K562 (cell line): ENCODE results near the gene COLEC12. TPM values are rescaled to one million over a fixed set of nuclear protein-coding genes. Genes with fewer than 3 reads are reported as not detected.
"Not testable (repeated sequence)": the region's sequence is repeated elsewhere in the genome, so short reads cannot be mapped to it uniquely, and the experiment has no call there.

Experiments
- ATAC-seq: fragments of 200-7000 bp; cut with Tn5 transposase; 3 replicates; pipeline ENCODE4 v1.9.1; 2020; ENCODE audit warnings: moderate library complexity
- BruUV-seq: library from RNA; stranded (reverse); fragments of 400-500 nt; replicated peaks from 2 replicates; lab custom pipeline; 2021; lab: Mats Ljungman, UMichigan
- CTCF ChIA-PET: fragments of 300-600 bp; formaldehyde crosslinking; extraction: SDS; loops from one replicate; lab custom pipeline; 2021; ENCODE audit warnings: low intra/inter-chr PET ratio; lab: Yijun Ruan, JAX
- POLR2A ChIA-PET: fragments of 300-600, 350-650 bp; sonication (Branson Sonifier 250); formaldehyde crosslinking; extraction: SDS; loops from one replicate; lab custom pipeline; 2021; ENCODE audit warnings: antibody characterized with exemption, inconsistent platforms; lab: Yijun Ruan, JAX
- DNase-seq, 4 experiments: peaks; one replicate each; pipeline versions ENCODE4 v3.0.0 to v3.0.0-alpha.2; 2011 to 2018; ENCODE audit warnings: low spot score in 3 of 4, mixed read lengths in 3 of 4; ENCODE audit errors: extremely low read depth in 1 of 4
- FAIRE-seq: peaks from 2 replicates; lab custom pipeline; 2011; peaks lifted over from hg19 to GRCh38; lab: Jason Lieb, UNC
- H2AFZ ChIP-seq: 2 replicates; pipeline ENCODE4 v1.6.0; 2011; ENCODE audit warnings: low read depth, low read length, control low read depth, inconsistent platforms
- H3K27ac ChIP-seq: fragments of 200-600 bp; 3 replicates; pipeline ENCODE4 v1.8.0; 2011; ENCODE audit warnings: low read depth, mild to moderate bottlenecking, control low read depth, inconsistent platforms, low read length, moderate library complexity, mixed read lengths; ENCODE audit errors: extremely low read depth
- H3K27me3 ChIP-seq, 2 experiments: fragments of 300-600 bp in 1 of 2; 2 replicates in 1 of 2; 3 replicates in 1 of 2; pipeline versions ENCODE4 v1.6.0 to v1.8.0; 2011; ENCODE audit warnings: inconsistent platforms in 2 of 2, low read length in 2 of 2, mild to moderate bottlenecking in 1 of 2, mixed read lengths in 1 of 2, moderate library complexity in 1 of 2; ENCODE audit not compliant: control insufficient read depth in 2 of 2, insufficient read depth in 2 of 2
- H3K36me3 ChIP-seq: fragments of 300-600 bp; 3 replicates; pipeline ENCODE4 v1.8.0; 2011; ENCODE audit warnings: mild to moderate bottlenecking, low read length, inconsistent platforms; ENCODE audit not compliant: control insufficient read depth, insufficient read depth
- H3K4me1 ChIP-seq, 2 experiments: fragments of 200-600 bp in 1 of 2; replicated peaks in 1 of 2; 2 replicates in 1 of 2; 3 replicates in 1 of 2; pipeline versions ENCODE4 v1.5.1 to v1.8.0; 2011; ENCODE audit warnings: inconsistent platforms in 2 of 2, low read length in 2 of 2, mild to moderate bottlenecking in 1 of 2, mixed read lengths in 1 of 2, moderate library complexity in 1 of 2; ENCODE audit not compliant: control insufficient read depth in 2 of 2, insufficient read depth in 2 of 2
- H3K4me2 ChIP-seq: 2 replicates; pipeline ENCODE4 v1.6.1; 2011; ENCODE audit warnings: low read length, control low read depth, inconsistent platforms, mixed read lengths; ENCODE audit not compliant: insufficient read depth
- H3K4me3 ChIP-seq: fragments of 200-600 bp; sonication (generic), shearing (Covaris generic); 2 replicates; pipeline ENCODE4 v1.5.1; 2016; ENCODE audit warnings: control low read depth, inconsistent platforms
- H3K79me2 ChIP-seq: fragments of 200-600 bp; 3 replicates; pipeline ENCODE4 v1.8.0; 2011; ENCODE audit warnings: low read length, inconsistent platforms; ENCODE audit not compliant: control insufficient read depth, insufficient read depth
- H3K9ac ChIP-seq, 2 experiments: 2 replicates each; pipeline versions ENCODE4 v1.6.0 to v1.6.1; 2011; ENCODE audit warnings: low read depth in 2 of 2, low read length in 2 of 2, control low read depth in 1 of 2, inconsistent platforms in 1 of 2, mild to moderate bottlenecking in 1 of 2, mixed read lengths in 1 of 2; ENCODE audit not compliant: insufficient read depth in 1 of 2
- H3K9me1 ChIP-seq: one replicate; pipeline ENCODE4 v1.6.0; 2011; ENCODE audit warnings: inconsistent platforms, mild to moderate bottlenecking, low read length, moderate library complexity; ENCODE audit not compliant: control insufficient read depth, insufficient read depth
- H3K9me3 ChIP-seq: replicated peaks from 2 replicates; pipeline ENCODE4 v1.5.1; 2011; ENCODE audit warnings: low read depth, low read length, inconsistent platforms; ENCODE audit not compliant: control insufficient read depth, insufficient read depth
- H4K20me1 ChIP-seq: replicated peaks from 2 replicates; pipeline ENCODE4 v1.6.1; 2011; ENCODE audit warnings: low read length, inconsistent platforms, mixed read lengths; ENCODE audit not compliant: control insufficient read depth, insufficient read depth
- CHD2 ChIP-seq: IDR thresholded peaks from 2 replicates; pipeline ENCODE4 v1.6.1; 2011; ENCODE audit warnings: low read depth, low read length
- NRF1 ChIP-seq, 2 experiments: fragments of 450-650 bp; IDR thresholded peaks in 1 of 2; conservative IDR thresholded peaks in 1 of 2; 2 replicates each; pipeline ENCODE4 v1.6.1; 2014; ENCODE audit warnings: mild to moderate bottlenecking in 2 of 2
- YBX1 ChIP-seq: fragments of 450-650 bp; IDR thresholded peaks from 2 replicates; pipeline ENCODE4 v1.7.1; 2016; ENCODE audit warnings: mild to moderate bottlenecking
- ZNF316 ChIP-seq: fragments of 450-650 bp; IDR thresholded peaks from 2 replicates; pipeline ENCODE4 v1.6.1; 2016
- WGBS: fragments of 100-300 bp; shearing (Covaris generic); methylation state at CpG from one replicate; pipeline ENCODE4 v1.1.6; 2016; ENCODE audit warnings: low coverage, mixed read lengths; ENCODE audit not compliant: insufficient coverage; ENCODE audit errors: missing lambda C conversion rate; 5-methylcytosine and 5-hydroxymethylcytosine counted together
- in situ Hi-C: fragments of 300-500 bp; cut with MboI; formaldehyde crosslinking; loops from 4 replicates; pipeline ENCODE4 v1.15.0; 2018; ENCODE audit warnings: inconsistent platforms, mixed read lengths
- intact Hi-C: fragments of 100-400 bp; cut with micrococcal nuclease; formaldehyde crosslinking; loops from 2 replicates; pipeline ENCODE4 v1.14.2; 2022
- polyA plus RNA-seq, 8 experiments: library from polyadenylated mRNA; depleted of rRNA in 4 of 8; stranded (reverse) in 5 of 8; unstranded in 3 of 8; fragments of >200 nt; fragmentation: Nextera tagmentation in 2 of 8; fragmentation: Illumina TruSeq in 1 of 8; extraction: Ambion mirVana in 2 of 8; extraction: Trizol in 1 of 8; gene quantifications; 2 replicates each; pipeline versions ENCODE4 v1.2.1 to v1.2.3, GENCODE V29; 2011 to 2014; ENCODE audit warnings: inconsistent platforms in 1 of 8, missing spikeins in 1 of 8
- total RNA-seq, 7 experiments: library from RNA; depleted of rRNA in 6 of 7; stranded (reverse); fragments of >200 nt in 6 of 7; fragmentation: Illumina TruSeq in 2 of 7; extraction: Trizol in 2 of 7; gene quantifications; 2 replicates each; pipeline versions ENCODE4 v1.2.1 to v1.2.3, GENCODE V29; 2011 to 2021; ENCODE audit warnings: low replicate concordance in 1 of 7

The COLEC12 gene
- total and polyA plus RNA-seq, 9 of the 15 experiments (the other 6 are each of a cell fraction or from before 2014, with no cell fraction given): 0.04 TPM; not detected in 8

GRCh38 chr18:310042-310441, 190.5 kb downstream of the COLEC12 start (continued):
- TF ChIP-seq YBX1 (no peak), ZNF316 (peak; percentile 94)

GRCh38 chr18:308086-308485, 192.4 kb downstream of the COLEC12 start:
- H3K27ac ChIP-seq, H3K36me3 ChIP-seq, H3K4me3 ChIP-seq, H3K79me2 ChIP-seq, BruUV-seq, ATAC-seq, H4K20me1 ChIP-seq, FAIRE-seq, CTCF ChIA-PET, in situ Hi-C loops, intact Hi-C loops, H3K9me1 ChIP-seq, POLR2A ChIA-PET, H3K9me3 ChIP-seq, DNase-seq: not testable (repeated sequence)
- Histone ChIP-seq H2AFZ (peak overlapping the region; percentile 52; the same call in 1 of the 2 replicates), H3K27me3 (peaks cover 12 to 19% of the 10 kb centered on the region in 2 experiments)
- WGBS: 10% methylated on average over 4 of the region's 4 CpGs
- TF ChIP-seq NRF1 (conservative IDR thresholded peaks at IDR 0.05 in 1 of 2, IDR thresholded peaks at IDR 0.05 in 1 of 2) (peak; percentile 71 to 72), CHD2 (peak; percentile 77)
- TF ChIP-seq, all 486 proteins: peak for 2; not testable (repeated sequence) for 484
- H3K4me1 ChIP-seq: peaks cover 0 to 19% of the 10 kb centered on the region in 2 experiments; a peak in 4 of 5 replicates
- H3K4me2 ChIP-seq, H3K9ac ChIP-seq: not testable (repeated sequence)
